Midbrain (tissue), 1 donor: ENCODE data around the gene OTUD4.
"Not testable (repeated sequence)": the region's sequence is repeated elsewhere in the genome, so short reads cannot be mapped to it uniquely, and the experiment has no call there.

Source experiments
- DNase-seq: peaks from one replicate; lab custom pipeline; 2025; lab: John Stamatoyannopoulos, UW

OTUD4 gene

GRCh38 chr4:145178740-145179280 lies 1.6 kb downstream of the OTUD4 start:
- DNase-seq = no peak

GRCh38 chr4:145177906-145178538 lies 2.4 kb downstream of the OTUD4 start:
- DNase-seq = peak; percentile 14

- peak; percentile 15 for DNase-seq
Measured at GRCh38 chr4:145177511-145177905, 2.9 kb downstream of the OTUD4 start.

- DNase-seq = no peak
Measured at GRCh38 chr4:145176641-145177432, 3.6 kb downstream of the OTUD4 start.

- no peak for DNase-seq
Measured at GRCh38 chr4:145171911-145172310, 8.5 kb downstream of the OTUD4 start.

- no peak for DNase-seq
Measured at GRCh38 chr4:145170223-145170622, 10.2 kb downstream of the OTUD4 start.

GRCh38 chr4:145168581-145169187 lies 11.7 kb downstream of the OTUD4 start:
- no peak for DNase-seq

- DNase-seq = no peak
Measured at GRCh38 chr4:145167887-145168286, 12.5 kb downstream of the OTUD4 start.

GRCh38 chr4:145161549-145161948 lies 18.8 kb downstream of the OTUD4 start:
- no peak for DNase-seq

- DNase-seq = no peak
Measured at GRCh38 chr4:145156986-145157385, 23.4 kb downstream of the OTUD4 start.

GRCh38 chr4:145155268-145155870 lies 25.0 kb downstream of the OTUD4 start:
- DNase-seq = no peak

GRCh38 chr4:145154573-145154972 lies 25.8 kb downstream of the OTUD4 start:
- DNase-seq = peak; percentile 15

- no peak for DNase-seq
Measured at GRCh38 chr4:145153904-145154298, 26.5 kb downstream of the OTUD4 start.

- DNase-seq = no peak
Measured at GRCh38 chr4:145153181-145153903, 27.0 kb downstream of the OTUD4 start.

- DNase-seq = no peak
Measured at GRCh38 chr4:145148980-145149379, 31.4 kb downstream of the OTUD4 start.

- not testable (repeated sequence) for DNase-seq
Measured at GRCh38 chr4:145136219-145136618, 44.2 kb downstream of the OTUD4 start.

GRCh38 chr4:145132511-145133098 lies 47.8 kb downstream of the OTUD4 start:
- no peak for DNase-seq

- DNase-seq = no peak
Measured at GRCh38 chr4:145131848-145132247, 48.5 kb downstream of the OTUD4 start.

GRCh38 chr4:145130788-145131399 lies 49.5 kb downstream of the OTUD4 start:
- DNase-seq = no peak

- no peak for DNase-seq
Measured at GRCh38 chr4:145130130-145130529, 50.3 kb downstream of the OTUD4 start.

- DNase-seq = no peak
Measured at GRCh38 chr4:145125396-145125795, 55.0 kb downstream of the OTUD4 start.
